NCI-H524 (cell line): ENCODE results near the gene CDHR2.
A peak's percentile ranks its signal among the peaks of the same experiment; 100 is the strongest.

ENCODE experiments used
- DNase-seq, 2 experiments: peaks; one replicate each; lab custom pipeline; 2025; lab: John Stamatoyannopoulos, UW

The CDHR2 gene

GRCh38 chr5:176619569-176620332, 70.6 kb downstream of the CDHR2 start:
- DNase-seq: peak in 1 of 2 experiments; percentile 32

- no peak for DNase-seq
These were observed 71.3 kb downstream of the CDHR2 start for GRCh38 chr5:176620333-176620981.

- no peak for DNase-seq
These were observed 72.5 kb downstream of the CDHR2 start for GRCh38 chr5:176621661-176622079.

- DNase-seq: no peak
These were observed 75.0 kb downstream of the CDHR2 start for GRCh38 chr5:176624142-176624541.

- DNase-seq: no peak
These were observed 75.8 kb downstream of the CDHR2 start for GRCh38 chr5:176624938-176625337.

- DNase-seq: no peak
These were observed 76.4 kb downstream of the CDHR2 start for GRCh38 chr5:176625512-176625911.

GRCh38 chr5:176625966-176626875, 77.1 kb downstream of the CDHR2 start:
- DNase-seq: no peak

- no peak for DNase-seq
These were observed 77.7 kb downstream of the CDHR2 start for GRCh38 chr5:176626876-176627236.

- no peak for DNase-seq
These were observed 78.4 kb downstream of the CDHR2 start for GRCh38 chr5:176627582-176627981.

GRCh38 chr5:176628406-176629228, 79.5 kb downstream of the CDHR2 start:
- no peak for DNase-seq

- DNase-seq: no peak
These were observed 80.2 kb downstream of the CDHR2 start for GRCh38 chr5:176629317-176629852.

- peak in 1 of 2 experiments; percentile 63 for DNase-seq
These were observed 80.9 kb downstream of the CDHR2 start, which contains the start of the genes EIF4E1B and SNCB for GRCh38 chr5:176629853-176630680. Gene EIF4E1B (plus strand): TSS chr5:176630675. CDS start chr5:176642788, 12,113 bp downstream. Gene SNCB (minus strand): TSS chr5:176630534. CDS start chr5:176629654, 880 bp downstream.

GRCh38 chr5:176630681-176631222, 81.6 kb downstream of the CDHR2 start:
- no peak for DNase-seq

GRCh38 chr5:176631383-176632200, 82.5 kb downstream of the CDHR2 start:
- DNase-seq: no peak

- DNase-seq: no peak
These were observed 83.6 kb downstream of the CDHR2 start for GRCh38 chr5:176632745-176633144.

GRCh38 chr5:176633598-176633997, 84.5 kb downstream of the CDHR2 start:
- DNase-seq: no peak

- DNase-seq: no peak
These were observed 87.3 kb downstream of the CDHR2 start for GRCh38 chr5:176636426-176636825.

GRCh38 chr5:176637556-176637955, 88.4 kb downstream of the CDHR2 start:
- no peak for DNase-seq

GRCh38 chr5:176638437-176638836, 89.3 kb downstream of the CDHR2 start:
- no peak for DNase-seq
